B cell (primary cell): ENCODE results near the gene NPSR1.

ENCODE experiments used
- EZH2 ChIP-seq: IDR thresholded peaks from 2 replicates; pipeline ENCODE4 v1.6.1; 2012; ENCODE audit warnings: borderline replicate concordance, low read depth, mild to moderate bottlenecking, moderate library complexity, low read length; ENCODE audit not compliant: insufficient read depth, poor library complexity, severe bottlenecking
- TF ChIP-seq, protein P1 (sequence below): fragments of 200-600 bp; IDR thresholded peaks from one replicate; pipeline ENCODE4 v1.8.0; 2022; ENCODE audit warnings: antibody characterized with exemption, mild to moderate bottlenecking

DNA sequence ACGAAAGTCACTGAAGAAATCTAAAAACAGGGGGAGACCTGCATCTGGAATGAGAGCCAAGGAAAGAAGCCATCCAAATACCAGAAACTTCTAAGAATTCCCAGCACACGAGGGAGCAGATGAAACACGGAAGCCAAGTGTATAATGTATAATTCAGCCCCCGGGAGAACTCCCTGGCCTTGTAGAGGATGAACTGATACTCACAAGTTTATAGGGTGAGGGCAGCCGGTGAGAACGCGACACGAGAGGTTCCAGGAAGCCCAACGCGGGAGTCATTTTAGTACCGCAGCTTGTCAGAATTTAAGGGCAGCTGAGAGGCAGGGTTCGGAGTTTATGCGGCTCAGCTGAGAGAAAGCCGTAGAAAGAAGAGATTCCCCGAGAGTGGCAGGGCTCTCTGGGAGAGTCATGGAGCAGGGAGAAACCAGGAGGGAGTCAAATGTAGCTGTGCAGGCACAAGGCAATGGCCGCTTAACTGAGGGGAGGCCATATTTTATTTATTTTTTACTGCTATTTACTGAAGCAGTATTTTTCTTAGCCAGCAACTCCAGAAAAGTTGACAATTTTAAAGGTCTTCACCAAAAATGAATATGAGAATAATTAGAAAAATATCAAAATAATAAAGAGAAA lies 164.0 kb downstream of the NPSR1 start:
- TF ChIP-seq, protein P1, sequence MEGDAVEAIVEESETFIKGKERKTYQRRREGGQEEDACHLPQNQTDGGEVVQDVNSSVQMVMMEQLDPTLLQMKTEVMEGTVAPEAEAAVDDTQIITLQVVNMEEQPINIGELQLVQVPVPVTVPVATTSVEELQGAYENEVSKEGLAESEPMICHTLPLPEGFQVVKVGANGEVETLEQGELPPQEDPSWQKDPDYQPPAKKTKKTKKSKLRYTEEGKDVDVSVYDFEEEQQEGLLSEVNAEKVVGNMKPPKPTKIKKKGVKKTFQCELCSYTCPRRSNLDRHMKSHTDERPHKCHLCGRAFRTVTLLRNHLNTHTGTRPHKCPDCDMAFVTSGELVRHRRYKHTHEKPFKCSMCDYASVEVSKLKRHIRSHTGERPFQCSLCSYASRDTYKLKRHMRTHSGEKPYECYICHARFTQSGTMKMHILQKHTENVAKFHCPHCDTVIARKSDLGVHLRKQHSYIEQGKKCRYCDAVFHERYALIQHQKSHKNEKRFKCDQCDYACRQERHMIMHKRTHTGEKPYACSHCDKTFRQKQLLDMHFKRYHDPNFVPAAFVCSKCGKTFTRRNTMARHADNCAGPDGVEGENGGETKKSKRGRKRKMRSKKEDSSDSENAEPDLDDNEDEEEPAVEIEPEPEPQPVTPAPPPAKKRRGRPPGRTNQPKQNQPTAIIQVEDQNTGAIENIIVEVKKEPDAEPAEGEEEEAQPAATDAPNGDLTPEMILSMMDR, result no peak
- TF ChIP-seq EZH2, result no peak
